DOHH2 (cell line): ENCODE measurements around the gene PDHX.

Source experiments
- EZH2phosphoT487 ChIP-seq: fragments of 200-600 bp; sonication (generic); IDR thresholded peaks from 2 replicates; pipeline ENCODE4 v1.6.1; 2017; ENCODE audit warnings: borderline replicate concordance, mild to moderate bottlenecking, antibody characterized with exemption, low read length, moderate library complexity, mixed read lengths
- TF ChIP-seq, protein P1 (sequence below): fragments of 200-600 bp; sonication (generic); IDR thresholded peaks from one replicate; pipeline ENCODE4 v1.5.1; 2014; ENCODE audit warnings: antibody characterized with exemption, mild to moderate bottlenecking, low read depth, low read length; ENCODE audit not compliant: poor library complexity, severe bottlenecking

DNA sequence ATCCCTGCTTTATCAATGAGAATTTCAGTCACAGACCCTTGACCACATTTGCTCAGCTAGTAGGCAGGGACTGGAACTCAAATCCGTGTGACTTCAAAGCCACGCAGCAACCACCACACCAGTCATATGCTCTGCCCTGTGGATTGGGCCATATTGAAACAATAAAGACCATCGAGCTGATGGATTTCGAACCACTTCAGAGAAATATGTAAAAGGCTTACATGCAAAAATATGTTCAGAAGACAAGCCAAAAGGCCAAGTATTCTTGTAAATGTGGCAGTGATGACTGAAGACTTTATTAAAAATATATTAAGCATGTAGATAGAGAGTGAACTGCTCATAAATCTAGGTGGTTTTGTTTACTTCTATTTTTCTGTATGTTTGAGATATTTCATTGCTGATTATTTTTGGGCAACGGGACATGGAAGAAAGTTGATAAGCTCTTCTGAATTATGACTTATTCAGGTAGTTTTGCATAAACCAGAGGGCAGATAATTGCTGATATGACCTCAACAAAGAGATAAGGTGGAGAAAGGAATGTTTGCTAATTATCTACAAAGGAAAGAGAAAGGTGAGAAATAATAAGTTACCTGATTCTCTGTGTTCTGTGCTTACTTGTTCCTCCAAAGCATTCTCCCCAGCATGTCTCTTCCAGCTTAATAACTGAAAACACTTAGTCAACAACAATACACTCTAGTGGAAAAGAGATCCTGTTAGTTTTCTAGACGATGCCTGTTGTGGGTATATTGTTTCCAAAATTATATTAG lies 99.4 kb downstream of the PDHX start:
- TF ChIP-seq, protein P1, sequence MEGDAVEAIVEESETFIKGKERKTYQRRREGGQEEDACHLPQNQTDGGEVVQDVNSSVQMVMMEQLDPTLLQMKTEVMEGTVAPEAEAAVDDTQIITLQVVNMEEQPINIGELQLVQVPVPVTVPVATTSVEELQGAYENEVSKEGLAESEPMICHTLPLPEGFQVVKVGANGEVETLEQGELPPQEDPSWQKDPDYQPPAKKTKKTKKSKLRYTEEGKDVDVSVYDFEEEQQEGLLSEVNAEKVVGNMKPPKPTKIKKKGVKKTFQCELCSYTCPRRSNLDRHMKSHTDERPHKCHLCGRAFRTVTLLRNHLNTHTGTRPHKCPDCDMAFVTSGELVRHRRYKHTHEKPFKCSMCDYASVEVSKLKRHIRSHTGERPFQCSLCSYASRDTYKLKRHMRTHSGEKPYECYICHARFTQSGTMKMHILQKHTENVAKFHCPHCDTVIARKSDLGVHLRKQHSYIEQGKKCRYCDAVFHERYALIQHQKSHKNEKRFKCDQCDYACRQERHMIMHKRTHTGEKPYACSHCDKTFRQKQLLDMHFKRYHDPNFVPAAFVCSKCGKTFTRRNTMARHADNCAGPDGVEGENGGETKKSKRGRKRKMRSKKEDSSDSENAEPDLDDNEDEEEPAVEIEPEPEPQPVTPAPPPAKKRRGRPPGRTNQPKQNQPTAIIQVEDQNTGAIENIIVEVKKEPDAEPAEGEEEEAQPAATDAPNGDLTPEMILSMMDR = no peak
- TF ChIP-seq EZH2phosphoT487 = no peak
